HepG2 (cell line): ENCODE data around the gene LIFR.

Source experiments
- CTCF ChIP-seq: sonication (generic); formaldehyde crosslinking; IDR thresholded peaks from 2 replicates; pipeline ENCODE4 v1.5.0; 2020; ENCODE audit warnings: mild to moderate bottlenecking, missing genetic modification reagents, moderate library complexity
- FIP1L1 ChIP-seq: fragments of 200-400 bp; formaldehyde crosslinking; IDR thresholded peaks from 2 replicates; pipeline ENCODE4 v1.6.1; 2018; ENCODE audit warnings: low read depth, mild to moderate bottlenecking, low read length, moderate library complexity, borderline replicate concordance; ENCODE audit not compliant: insufficient read depth
- HDAC2 ChIP-seq: sonication (generic); formaldehyde crosslinking; IDR thresholded peaks from 2 replicates; pipeline ENCODE4 v1.4.0; 2020; ENCODE audit warnings: missing genetic modification reagents
- POLR2A ChIP-seq, 2 experiments: IDR thresholded peaks; 2 replicates each; pipeline ENCODE4 v1.6.1; 2011; ENCODE audit warnings: low read depth in 2 of 2, low read length in 2 of 2, mild to moderate bottlenecking in 1 of 2, moderate library complexity in 1 of 2; ENCODE audit not compliant: insufficient read depth in 1 of 2
- RFX5 ChIP-seq: IDR thresholded peaks from 2 replicates; pipeline ENCODE4 v1.6.1; 2011; ENCODE audit warnings: low read depth, low read length, improper control_type of control experiment
- SCMH1 ChIP-seq: sonication (generic); formaldehyde crosslinking; IDR thresholded peaks from 2 replicates; pipeline ENCODE4 v1.9.0; 2021; ENCODE audit warnings: missing genetic modification reagents, mild to moderate bottlenecking, borderline replicate concordance
- ZBTB8A ChIP-seq: sonication (generic); formaldehyde crosslinking; IDR thresholded peaks from 2 replicates; pipeline ENCODE4 v1.4.0; 2020; ENCODE audit warnings: mild to moderate bottlenecking, low read depth, missing genetic modification reagents, borderline replicate concordance
- ZFP36 ChIP-seq: fragments of 150-350 bp; IDR thresholded peaks from 2 replicates; pipeline ENCODE4 v1.6.1; 2018; ENCODE audit warnings: borderline replicate concordance, low read length, low read depth; ENCODE audit not compliant: partially characterized antibody
- ZNF12 ChIP-seq: sonication (generic); formaldehyde crosslinking; IDR thresholded peaks from 2 replicates; pipeline ENCODE4 v1.5.0; 2020; ENCODE audit warnings: missing genetic modification reagents
- ZNF619 ChIP-seq: sonication (generic); formaldehyde crosslinking; IDR thresholded peaks from 2 replicates; pipeline ENCODE4 v1.4.0; 2020; ENCODE audit warnings: mild to moderate bottlenecking, missing genetic modification reagents
- TF ChIP-seq, protein P1 (sequence below): sonication (generic); formaldehyde crosslinking; IDR thresholded peaks from 2 replicates; pipeline ENCODE4 v1.8.0; 2022; ENCODE audit warnings: low read depth, missing genetic modification reagents

GRCh38 chr5:38434966-38435705, 121.3 kb downstream of the LIFR start:
- TF ChIP-seq ZNF619 (CRISPR knock-in tag) (no peak), HDAC2 (CRISPR knock-in tag) (no peak), POLR2A (IDR thresholded peaks at IDR 0.05; ENCODE audit: insufficient read depth in 1 of 2, low read depth in 2 of 2, low read length in 2 of 2) (no peak), RFX5 (no peak), CTCF (CRISPR knock-in tag) (no peak), SCMH1 (CRISPR knock-in tag) (no peak), ZFP36 (no peak), ZBTB8A (CRISPR knock-in tag) (no peak), FIP1L1 (no peak), ZNF12 (CRISPR knock-in tag) (no peak)
- TF ChIP-seq, protein P1, sequence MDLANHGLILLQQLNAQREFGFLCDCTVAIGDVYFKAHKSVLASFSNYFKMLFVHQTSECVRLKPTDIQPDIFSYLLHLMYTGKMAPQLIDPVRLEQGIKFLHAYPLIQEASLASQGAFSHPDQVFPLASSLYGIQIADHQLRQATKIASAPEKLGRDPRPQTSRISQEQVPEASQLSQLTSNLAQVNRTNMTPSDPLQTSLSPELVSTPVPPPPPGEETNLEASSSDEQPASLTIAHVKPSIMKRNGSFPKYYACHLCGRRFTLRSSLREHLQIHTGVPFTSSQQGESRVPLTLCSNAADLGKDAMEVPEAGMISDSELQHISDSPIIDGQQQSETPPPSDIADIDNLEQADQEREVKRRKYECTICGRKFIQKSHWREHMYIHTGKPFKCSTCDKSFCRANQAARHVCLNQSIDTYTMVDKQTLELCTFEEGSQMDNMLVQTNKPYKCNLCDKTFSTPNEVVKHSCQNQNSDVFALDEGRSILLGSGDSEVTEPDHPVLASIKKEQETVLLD (CRISPR knock-in tag) = no peak
